ENCODE results near the gene HRC.

GRCh38 chr19:49145573-49146407 lies 9.4 kb downstream of the HRC start:
- TF ChIP-seq CTCF (IDR thresholded peaks at IDR 0.05) (peak; percentile 78 to 88 (median 84)), POLR2AphosphoS5 (IDR thresholded peaks at IDR 0.05) (no peak), POLR2A (IDR thresholded peaks at IDR 0.05) (no peak)

Measured in upper lobe of left lung (tissue), 4 donors.